ENCODE measurements around the gene KLHL36. TPM values are rescaled to one million over a fixed set of nuclear protein-coding genes. Genes with fewer than 3 reads are reported as not detected.

The KLHL36 gene
- total and polyA plus RNA-seq, 9 of the 15 experiments (the other 6 are each of a cell fraction or from before 2014, with no cell fraction given): 2.1 to 51.2 (median 18.5) TPM

DNA sequence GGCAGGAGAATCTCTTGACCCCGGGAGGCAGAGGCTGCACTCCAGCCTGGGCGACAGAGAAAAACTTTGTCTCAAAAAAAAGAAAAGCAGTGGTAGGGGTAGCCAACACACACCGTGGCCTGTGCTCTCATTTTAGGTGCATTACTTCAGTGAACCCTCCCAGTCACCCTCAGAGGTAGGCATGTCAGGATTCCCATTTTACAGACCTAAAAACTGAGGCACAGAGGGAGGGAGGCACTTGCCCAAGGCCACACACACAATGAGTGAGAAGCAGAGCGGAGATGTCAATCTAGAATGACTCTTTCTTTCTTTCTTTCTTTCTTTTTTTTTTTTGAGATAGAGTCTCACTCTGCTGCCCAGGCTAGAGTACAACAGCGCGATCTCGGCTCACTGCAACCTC lies 35.6 kb upstream of the KLHL36 start:
- 85% methylated on average over 6 of the region's 7 CpGs for WGBS (ENCODE audit: insufficient coverage, low coverage, missing lambda C conversion rate)
- CTCF ChIA-PET (ENCODE audit: low intra/inter-chr PET ratio): no interaction called here
- Histone ChIP-seq H2AFZ (ENCODE audit: low read depth, low read length) (no peak overlapping the region), H3K27ac (ENCODE audit: extremely low read depth, low read depth, low read length) (no peak overlapping the region), H3K79me2 (ENCODE audit: control insufficient read depth, insufficient read depth, low read length) (peaks cover 73% of the 10 kb centered on the region), H3K9me3 (replicated peaks; ENCODE audit: control insufficient read depth, insufficient read depth, low read depth, low read length) (no peaks in the 10 kb centered on the region; the same call in 1 of the 2 replicates), H3K4me1 (replicated peaks in 1 of 2; ENCODE audit: control insufficient read depth in 2 of 2, insufficient read depth in 2 of 2, low read length in 2 of 2) (peaks cover 26 to 28% of the 10 kb centered on the region in 2 experiments), H3K9me1 (ENCODE audit: control insufficient read depth, insufficient read depth, low read length) (no peaks in the 10 kb centered on the region), H3K27me3 (ENCODE audit: control insufficient read depth in 2 of 2, insufficient read depth in 2 of 2, low read length in 2 of 2) (no peaks in the 10 kb centered on the region), H3K36me3 (ENCODE audit: control insufficient read depth, insufficient read depth, low read length) (peaks cover 45% of the 10 kb centered on the region), H3K9ac (ENCODE audit: insufficient read depth in 1 of 2, low read depth in 2 of 2, low read length in 2 of 2) (no peak overlapping the region), H4K20me1 (replicated peaks; ENCODE audit: control insufficient read depth, insufficient read depth, low read length) (no peaks in the 10 kb centered on the region; the same call in none of the 2 replicates), H3K4me3 (no peak overlapping the region), H3K4me2 (ENCODE audit: insufficient read depth, low read length) (no peak overlapping the region)
- POLR2A ChIA-PET: interaction anchor here (0.6 to 0.9 kb wide), 2 partner anchors 13 to 15 kb away, joined by 3 to 5 read pairs; no protein-coding TSS in a partner anchor
- BruUV-seq (replicated peaks): no TSS peak
- DNase-seq (ENCODE audit: extremely low read depth in 1 of 4, low spot score in 3 of 4): no peak
- intact Hi-C loops (cut with micrococcal nuclease): no loop called here
- in situ Hi-C loops (cut with MboI): no loop called here
- no peak for FAIRE-seq
- ATAC-seq: no peak
- TF ChIP-seq BCOR (IDR thresholded peaks at IDR 0.05) (peak; percentile 88), RBM25 (IDR thresholded peaks at IDR 0.05; ENCODE audit: low read depth, low read length, severe bottlenecking) (peak; percentile 88), KDM1A (IDR thresholded peaks at IDR 0.05) (peak in 1 of 2 experiments; percentile 47; a peak in 1 of 4 replicates), MXI1 (IDR thresholded peaks at IDR 0.05; ENCODE audit: low read depth, low read length) (no peak), MEIS2 (IDR thresholded peaks at IDR 0.05; ENCODE audit: partially characterized antibody) (no peak), HMGN3 (IDR thresholded peaks at IDR 0.05; ENCODE audit: borderline replicate concordance, extremely low read depth, insufficient read length, low read depth, low read length) (no peak), KDM4B (IDR thresholded peaks at IDR 0.05; ENCODE audit: borderline replicate concordance in 2 of 2, low read depth in 1 of 2) (no peak), ZNF124 (CRISPR knock-in tag; IDR thresholded peaks at IDR 0.05) (no peak), RBFOX2 (IDR thresholded peaks at IDR 0.05; ENCODE audit: low read depth, low read length) (no peak), TGIF2 (CRISPR knock-in tag; IDR thresholded peaks at IDR 0.05) (no peak), NFIX (CRISPR knock-in tag; IDR thresholded peaks at IDR 0.05; ENCODE audit: low read depth) (no peak), ZNF311 (CRISPR knock-in tag; IDR thresholded peaks at IDR 0.05) (no peak), TAF9B (IDR thresholded peaks at IDR 0.05; ENCODE audit: partially characterized antibody) (no peak)
- TF ChIP-seq, protein P1, sequence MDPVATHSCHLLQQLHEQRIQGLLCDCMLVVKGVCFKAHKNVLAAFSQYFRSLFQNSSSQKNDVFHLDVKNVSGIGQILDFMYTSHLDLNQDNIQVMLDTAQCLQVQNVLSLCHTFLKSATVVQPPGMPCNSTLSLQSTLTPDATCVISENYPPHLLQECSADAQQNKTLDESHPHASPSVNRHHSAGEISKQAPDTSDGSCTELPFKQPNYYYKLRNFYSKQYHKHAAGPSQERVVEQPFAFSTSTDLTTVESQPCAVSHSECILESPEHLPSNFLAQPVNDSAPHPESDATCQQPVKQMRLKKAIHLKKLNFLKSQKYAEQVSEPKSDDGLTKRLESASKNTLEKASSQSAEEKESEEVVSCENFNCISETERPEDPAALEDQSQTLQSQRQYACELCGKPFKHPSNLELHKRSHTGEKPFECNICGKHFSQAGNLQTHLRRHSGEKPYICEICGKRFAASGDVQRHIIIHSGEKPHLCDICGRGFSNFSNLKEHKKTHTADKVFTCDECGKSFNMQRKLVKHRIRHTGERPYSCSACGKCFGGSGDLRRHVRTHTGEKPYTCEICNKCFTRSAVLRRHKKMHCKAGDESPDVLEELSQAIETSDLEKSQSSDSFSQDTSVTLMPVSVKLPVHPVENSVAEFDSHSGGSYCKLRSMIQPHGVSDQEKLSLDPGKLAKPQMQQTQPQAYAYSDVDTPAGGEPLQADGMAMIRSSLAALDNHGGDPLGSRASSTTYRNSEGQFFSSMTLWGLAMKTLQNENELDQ (CRISPR knock-in tag; IDR thresholded peaks at IDR 0.05; ENCODE audit: borderline replicate concordance): no peak
- TF ChIP-seq, protein P2, sequence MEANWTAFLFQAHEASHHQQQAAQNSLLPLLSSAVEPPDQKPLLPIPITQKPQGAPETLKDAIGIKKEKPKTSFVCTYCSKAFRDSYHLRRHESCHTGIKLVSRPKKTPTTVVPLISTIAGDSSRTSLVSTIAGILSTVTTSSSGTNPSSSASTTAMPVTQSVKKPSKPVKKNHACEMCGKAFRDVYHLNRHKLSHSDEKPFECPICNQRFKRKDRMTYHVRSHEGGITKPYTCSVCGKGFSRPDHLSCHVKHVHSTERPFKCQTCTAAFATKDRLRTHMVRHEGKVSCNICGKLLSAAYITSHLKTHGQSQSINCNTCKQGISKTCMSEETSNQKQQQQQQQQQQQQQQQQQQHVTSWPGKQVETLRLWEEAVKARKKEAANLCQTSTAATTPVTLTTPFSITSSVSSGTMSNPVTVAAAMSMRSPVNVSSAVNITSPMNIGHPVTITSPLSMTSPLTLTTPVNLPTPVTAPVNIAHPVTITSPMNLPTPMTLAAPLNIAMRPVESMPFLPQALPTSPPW (CRISPR knock-in tag; IDR thresholded peaks at IDR 0.05): no peak
- TF ChIP-seq, protein P3, sequence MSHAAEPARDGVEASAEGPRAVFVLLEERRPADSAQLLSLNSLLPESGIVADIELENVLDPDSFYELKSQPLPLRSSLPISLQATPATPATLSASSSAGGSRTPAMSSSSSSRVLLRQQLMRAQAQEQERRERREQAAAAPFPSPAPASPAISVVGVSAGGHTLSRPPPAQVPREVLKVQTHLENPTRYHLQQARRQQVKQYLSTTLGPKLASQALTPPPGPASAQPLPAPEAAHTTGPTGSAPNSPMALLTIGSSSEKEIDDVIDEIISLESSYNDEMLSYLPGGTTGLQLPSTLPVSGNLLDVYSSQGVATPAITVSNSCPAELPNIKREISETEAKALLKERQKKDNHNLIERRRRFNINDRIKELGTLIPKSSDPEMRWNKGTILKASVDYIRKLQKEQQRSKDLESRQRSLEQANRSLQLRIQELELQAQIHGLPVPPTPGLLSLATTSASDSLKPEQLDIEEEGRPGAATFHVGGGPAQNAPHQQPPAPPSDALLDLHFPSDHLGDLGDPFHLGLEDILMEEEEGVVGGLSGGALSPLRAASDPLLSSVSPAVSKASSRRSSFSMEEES (CRISPR knock-in tag; IDR thresholded peaks at IDR 0.05): no peak
